ENCODE data around the gene RAD51B.

DNA sequence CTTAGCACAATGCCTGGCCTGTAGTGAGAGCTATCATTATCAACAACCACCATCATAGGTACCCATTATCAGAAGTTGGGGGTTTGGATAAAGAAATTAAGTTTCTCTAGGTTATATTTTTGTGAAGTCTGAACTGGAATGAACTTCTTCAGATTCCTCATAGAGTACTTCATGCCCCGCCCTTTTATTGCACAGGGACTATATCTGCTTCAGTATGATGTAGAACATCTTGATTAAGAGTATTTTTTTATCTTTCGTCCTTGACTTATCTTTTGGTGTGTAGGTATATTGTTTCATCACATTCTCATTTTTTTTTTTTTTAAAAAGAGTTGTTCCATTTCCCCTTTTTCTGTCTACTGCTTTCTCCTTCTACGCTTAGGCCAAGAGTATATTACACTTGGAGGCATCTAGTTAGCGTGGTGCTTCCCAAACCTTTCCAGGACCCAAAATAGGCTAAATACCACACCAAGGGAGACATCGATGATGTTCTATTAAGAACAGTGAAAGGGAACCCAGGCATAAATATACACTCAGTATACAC, 505.8 kb downstream of the RAD51B start:
- TF ChIP-seq SPI1 (IDR thresholded peaks at IDR 0.05; ENCODE audit: low read depth, low read length) (peak; percentile 35), POLR2A (IDR thresholded peaks at IDR 0.05; ENCODE audit: low read depth, low read length) (no peak), POLR2AphosphoS5 (IDR thresholded peaks at IDR 0.05; ENCODE audit: low read depth, low read length) (no peak), PAX5 (IDR thresholded peaks at IDR 0.05; ENCODE audit: insufficient read depth, low read length, severe bottlenecking) (no peak), POU2F2 (IDR thresholded peaks at IDR 0.05; ENCODE audit: low read depth, low read length) (no peak)

Measured in GM12891 (cell line).